GM18868 (cell line): ENCODE data around the gene UNC5CL.
A peak's percentile ranks its signal among the peaks of the same experiment; 100 is the strongest.

Experiments
- ATAC-seq: cut with Tn5 transposase; IDR thresholded peaks from one replicate; pipeline ENCODE4 v1.9.1; 2021; ENCODE audit warnings: mild to moderate bottlenecking, moderate library complexity; ENCODE audit not compliant: unreplicated experiment

The UNC5CL gene

GRCh38 chr6:41039060-41039998 lies at the start of gene UNC5CL:
Gene UNC5CL, minus strand, starts transcription at chr6:41039221. Its CDS starts 4,147 bp downstream, at chr6:41035074.
- ATAC-seq: no peak

GRCh38 chr6:41088451-41088850 lies 49.4 kb upstream of the UNC5CL start:
- no peak for ATAC-seq

GRCh38 chr6:41085182-41085581 lies 46.2 kb upstream of the UNC5CL start:
- no peak for ATAC-seq

GRCh38 chr6:41083072-41083471 lies 44.1 kb upstream of the UNC5CL start:
- no peak for ATAC-seq

GRCh38 chr6:41080621-41081020 lies 41.6 kb upstream of the UNC5CL start:
- ATAC-seq: no peak

GRCh38 chr6:41079080-41079479 lies 40.1 kb upstream of the UNC5CL start:
- no peak for ATAC-seq

- ATAC-seq: no peak
Observed at GRCh38 chr6:41078101-41078500, 39.1 kb upstream of the UNC5CL start.

- no peak for ATAC-seq
Observed at GRCh38 chr6:41077536-41077935, 38.5 kb upstream of the UNC5CL start.

- no peak for ATAC-seq
Observed at GRCh38 chr6:41075651-41076626, 36.9 kb upstream of the UNC5CL start.

GRCh38 chr6:41074692-41075436 lies 35.8 kb upstream of the UNC5CL start:
- no peak for ATAC-seq

GRCh38 chr6:41073968-41074691 lies 35.1 kb upstream of the UNC5CL start:
- ATAC-seq: no peak

GRCh38 chr6:41073203-41073967 lies 34.4 kb upstream of the UNC5CL start:
- peak; percentile 33 for ATAC-seq

GRCh38 chr6:41072836-41073202 lies 33.8 kb upstream of the UNC5CL start, which contains the start of gene NFYA:
Gene NFYA, plus strand, starts transcription at chr6:41072974. Its CDS starts 6,116 bp downstream, at chr6:41079090.
- ATAC-seq: peak; percentile 62

- ATAC-seq: peak; percentile 63
Observed at GRCh38 chr6:41071923-41072835, 33.2 kb upstream of the UNC5CL start, which contains the start of gene OARD1. Gene OARD1, minus strand, starts transcription at chr6:41072356. Its CDS starts 722 bp downstream, at chr6:41071634.

- ATAC-seq: no peak
Observed at GRCh38 chr6:41071501-41071922, 32.5 kb upstream of the UNC5CL start.

GRCh38 chr6:41066867-41067304 lies 27.9 kb upstream of the UNC5CL start:
- ATAC-seq: no peak

- no peak for ATAC-seq
Observed at GRCh38 chr6:41065550-41066026, 26.6 kb upstream of the UNC5CL start.

GRCh38 chr6:41064841-41065240 lies 25.8 kb upstream of the UNC5CL start:
- ATAC-seq: no peak
